GM18507 (cell line): ENCODE measurements around the gene ST7L.
"Not testable (repeated sequence)": the region's sequence is repeated elsewhere in the genome, so short reads cannot be mapped to it uniquely, and the experiment has no call there.

Source experiments
- DNase-seq: peaks from one replicate; pipeline ENCODE4 v3.0.0; 2011; ENCODE audit warnings: low read depth; ENCODE audit not compliant: insufficient read length; ENCODE audit errors: extremely low spot score
- FAIRE-seq: peaks from 2 replicates; lab custom pipeline; 2011; peaks lifted over from hg19 to GRCh38; lab: Jason Lieb, UNC

Gene ST7L

DNA sequence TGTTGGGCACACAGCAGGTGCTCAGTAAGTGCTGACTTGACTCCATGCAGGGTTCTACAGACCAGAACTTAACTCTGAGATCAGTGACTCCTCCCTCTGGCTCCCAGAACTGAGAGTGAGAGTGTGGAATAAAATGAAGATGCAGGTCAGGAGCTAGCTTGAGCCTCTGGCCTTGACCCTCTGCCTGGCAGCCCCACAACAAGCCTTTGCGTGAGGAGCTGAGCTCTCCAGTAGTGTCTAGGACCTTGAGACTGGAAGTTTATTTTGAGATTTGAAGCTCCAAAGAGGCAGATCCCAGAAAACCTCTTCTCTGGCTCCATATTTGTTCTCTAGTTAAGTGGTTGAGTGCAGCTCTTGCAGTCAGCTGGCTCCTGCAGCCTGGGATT lies 113.5 kb downstream of the ST7L start:
- FAIRE-seq (no peak), DNase-seq (no peak)

DNA sequence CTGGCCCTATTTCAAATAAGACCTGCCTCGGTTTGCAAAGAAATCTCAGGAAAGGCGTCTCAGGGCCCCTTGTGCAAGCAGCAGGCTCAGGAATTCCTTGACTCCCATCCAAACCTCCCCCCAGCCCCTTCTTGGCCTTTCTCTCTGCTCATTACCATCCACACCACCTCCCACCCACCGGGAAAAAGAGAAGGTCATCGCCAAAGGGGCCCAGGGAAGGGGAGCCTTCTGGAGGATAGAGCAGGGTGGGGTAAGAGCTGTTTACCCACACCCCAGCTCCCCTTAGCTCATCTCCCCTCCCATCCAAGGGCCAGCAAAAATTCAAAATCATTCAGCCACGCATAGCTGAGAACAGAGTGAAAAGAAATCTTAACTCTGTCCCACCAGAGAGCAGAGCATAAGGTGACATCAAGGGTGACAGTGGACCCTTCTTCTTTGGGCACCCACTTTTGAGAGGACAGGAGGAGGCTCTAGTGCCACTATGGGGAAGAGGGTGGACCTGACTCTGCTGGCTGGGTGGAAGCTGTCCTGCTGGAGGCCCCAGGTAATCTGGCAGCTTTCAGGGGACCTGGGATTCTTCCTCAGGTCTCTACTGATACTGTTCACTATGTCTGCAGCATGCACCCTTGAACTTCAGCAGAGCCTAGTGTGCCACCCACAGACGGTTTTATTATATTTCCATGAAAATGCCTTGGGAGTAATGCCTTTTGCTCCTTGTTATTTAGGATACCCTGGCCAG lies 114.1 kb downstream of the ST7L start:
- DNase-seq (no peak), FAIRE-seq (no peak)

DNA sequence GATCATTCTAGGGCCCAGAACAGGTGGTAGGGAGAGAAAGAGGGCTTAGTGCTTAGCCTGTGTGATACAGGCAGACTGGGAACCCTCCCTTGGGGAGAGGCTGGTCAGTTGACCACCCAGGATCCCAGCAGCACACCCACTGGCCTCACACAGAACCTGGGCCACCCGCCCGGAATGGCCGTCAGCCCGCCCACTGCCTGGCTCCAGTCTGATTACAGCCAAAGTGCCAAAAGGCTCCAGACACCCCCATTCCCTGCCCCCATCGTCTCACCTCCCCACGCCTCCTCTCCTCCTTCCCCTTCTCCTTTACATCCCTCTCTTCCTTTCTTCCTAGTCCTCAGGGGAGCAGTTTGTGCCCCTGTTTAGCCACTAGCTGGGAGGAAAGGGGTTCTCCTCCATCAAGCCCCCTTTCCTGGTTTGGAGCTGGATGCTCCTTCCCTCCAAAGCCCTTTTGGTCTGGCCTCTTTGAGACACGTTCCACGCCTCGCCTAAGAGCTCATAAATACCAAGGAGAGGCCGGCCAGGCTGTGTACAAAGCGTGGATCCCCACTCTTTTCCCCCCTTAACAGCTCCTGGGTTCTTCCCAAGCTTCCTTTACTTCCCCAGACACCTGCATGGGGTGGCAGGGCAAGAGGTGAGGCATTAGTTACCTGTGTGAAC lies 114.8 kb downstream of the ST7L start:
- FAIRE-seq (no peak), DNase-seq (no peak)

DNA sequence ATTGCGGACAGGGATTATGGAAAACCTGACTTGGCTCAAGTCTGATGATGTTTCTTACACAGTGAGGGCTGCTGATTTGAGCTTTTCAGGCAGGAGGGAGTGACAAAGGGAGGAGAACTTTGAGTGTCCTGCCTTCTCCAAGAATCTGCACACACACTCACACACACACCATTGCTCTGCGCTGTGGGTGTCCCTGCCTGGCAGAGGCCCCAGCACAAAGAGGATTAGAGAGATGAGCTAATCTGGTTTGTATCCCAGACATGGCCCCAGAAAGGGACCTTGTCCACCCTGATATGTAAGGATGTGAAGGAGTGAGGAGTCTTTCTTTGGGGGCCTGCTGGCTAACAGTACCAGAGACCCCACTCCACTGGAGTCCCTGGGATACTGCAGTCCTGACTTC lies 116.1 kb downstream of the ST7L start:
- FAIRE-seq (no peak), DNase-seq (no peak)

DNA sequence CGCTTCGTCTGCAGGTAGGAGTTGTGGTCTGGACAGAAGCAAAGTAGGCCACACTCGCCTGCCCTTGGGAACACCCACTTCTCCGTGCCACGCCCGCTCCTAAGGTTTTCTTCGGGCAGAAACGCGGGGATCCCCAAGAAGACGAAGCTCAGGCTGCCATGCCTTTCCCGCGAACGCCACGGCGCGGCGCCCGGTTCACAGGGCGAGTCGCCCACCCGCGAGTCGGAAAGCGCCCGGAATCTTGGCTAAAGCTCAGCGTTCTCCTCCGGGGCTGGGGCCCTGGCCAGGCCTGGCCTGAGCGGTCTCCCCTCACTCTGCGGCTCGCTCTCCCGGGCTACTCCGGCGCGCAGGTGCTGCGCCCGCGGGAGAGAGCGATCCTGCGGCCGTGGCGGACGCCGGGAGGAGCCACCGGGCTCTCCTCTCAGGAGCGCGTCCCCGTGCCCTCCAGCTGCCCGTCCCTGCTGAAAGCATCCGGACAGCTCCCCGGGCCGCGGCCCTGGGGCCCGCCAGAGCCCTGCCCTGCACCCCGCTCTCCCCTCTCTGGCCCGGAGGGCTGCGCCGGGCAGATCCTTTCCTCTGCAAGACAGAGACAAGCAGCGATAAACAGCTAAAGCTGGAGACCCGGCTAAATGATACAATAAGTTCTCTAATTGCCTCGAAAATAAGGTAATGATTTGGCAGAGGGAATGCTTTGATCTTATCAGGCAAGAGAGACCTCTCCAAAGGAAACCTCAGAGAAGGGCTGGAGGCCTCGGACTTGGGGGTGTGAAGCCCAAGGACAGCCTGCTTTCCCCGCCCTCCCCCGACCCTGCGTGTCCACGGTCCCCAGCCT lies 116.9 kb downstream of the ST7L start:
- no peak for FAIRE-seq
- no peak for DNase-seq

DNA sequence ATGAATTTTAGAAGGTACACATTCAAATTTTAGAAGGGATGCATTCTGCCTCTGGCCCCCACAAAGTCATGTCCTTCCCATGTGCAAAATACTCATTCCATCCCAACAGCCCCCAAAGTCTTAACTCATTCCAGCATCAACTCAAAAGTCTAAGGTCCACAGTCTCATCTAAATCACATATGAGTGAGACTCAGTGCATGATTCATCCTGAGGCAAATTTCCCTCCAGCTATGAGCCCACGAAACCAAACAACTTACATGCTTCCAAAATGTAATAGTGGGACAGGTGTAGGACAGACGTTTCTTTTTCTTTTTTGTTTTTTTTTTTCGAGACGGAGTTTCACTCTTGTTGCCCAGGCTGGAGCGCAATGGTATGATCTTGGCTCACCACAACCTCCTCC lies 122.7 kb downstream of the ST7L start:
- no peak for FAIRE-seq
- no peak for DNase-seq

DNA sequence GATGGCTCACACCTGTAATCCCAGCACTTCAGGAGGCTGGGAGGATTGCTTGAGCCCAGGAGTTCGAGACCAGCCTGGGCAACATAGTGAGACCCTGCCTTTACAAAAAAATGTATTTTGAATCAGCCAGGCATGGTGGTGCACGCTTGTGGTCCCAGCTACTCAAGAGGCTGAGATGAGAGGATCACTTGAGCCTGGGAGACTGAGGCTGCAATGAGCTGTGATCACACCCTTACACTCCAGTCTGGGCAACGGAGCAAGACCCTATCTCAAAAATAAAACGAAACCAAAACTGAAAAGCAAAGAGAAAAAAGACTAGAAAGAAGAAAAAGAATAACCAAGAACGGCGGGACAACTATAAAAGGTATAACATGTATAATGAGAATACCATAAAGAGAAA lies 125.6 kb downstream of the ST7L start:
- DNase-seq (no peak), FAIRE-seq (no peak)

DNA sequence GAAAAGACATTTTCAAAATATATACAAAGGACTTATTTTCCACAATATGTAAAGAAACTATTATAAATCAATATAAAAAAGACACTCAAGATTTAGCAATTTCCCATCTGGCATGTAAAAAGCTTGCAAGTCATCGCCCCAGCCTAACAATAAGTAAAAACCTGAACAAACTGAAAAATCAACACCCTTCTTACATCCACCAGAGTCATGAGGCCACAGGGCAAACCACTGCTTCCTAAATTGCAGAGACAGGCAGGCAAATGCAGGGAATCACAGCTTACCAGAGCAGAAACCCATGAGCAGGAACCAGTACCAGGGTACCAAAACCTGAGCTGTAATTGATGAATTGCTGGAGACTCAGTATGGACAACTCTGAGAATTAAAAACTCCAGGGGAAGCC lies 126.9 kb downstream of the ST7L start:
- DNase-seq (no peak), FAIRE-seq (no peak)

DNA sequence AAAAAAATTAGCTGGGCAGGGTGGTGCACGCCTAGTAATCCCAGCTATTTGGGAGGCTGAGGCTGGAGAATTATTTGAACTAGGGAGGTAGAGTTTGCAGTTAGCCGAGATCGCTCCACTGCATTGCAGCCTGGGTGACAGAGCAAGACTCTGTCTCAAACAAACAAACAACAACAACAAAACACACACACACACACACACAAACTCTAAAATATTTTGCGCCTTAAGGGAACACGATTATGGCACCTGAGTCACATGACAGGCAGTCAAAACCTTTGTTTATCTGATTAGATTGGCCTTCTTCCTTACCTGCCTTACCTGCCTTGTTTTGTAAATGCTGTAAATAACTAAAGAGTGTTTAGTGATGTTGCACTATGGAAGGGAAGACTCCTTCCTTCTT lies 130.8 kb downstream of the ST7L start:
- DNase-seq: no peak
- FAIRE-seq: no peak

DNA sequence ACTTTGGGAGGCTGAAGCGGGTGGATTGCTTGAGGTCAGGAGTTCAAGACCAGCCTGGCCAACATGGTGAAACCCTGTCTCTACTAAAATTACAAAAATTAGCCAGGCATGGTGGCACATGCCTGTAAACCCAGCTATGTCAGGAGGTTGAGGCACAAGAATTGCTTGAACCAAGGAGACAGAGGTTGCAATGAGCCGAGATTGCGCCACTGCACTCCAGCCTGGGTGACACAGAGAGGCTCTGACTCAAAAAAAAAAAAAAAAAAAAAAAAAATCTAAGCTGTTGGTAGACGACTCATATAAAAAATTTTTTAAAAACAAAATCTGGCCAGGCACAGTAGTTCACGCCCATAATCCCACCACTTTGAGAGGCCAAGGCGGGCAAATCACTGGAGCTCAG lies 131.3 kb downstream of the ST7L start:
- not testable (repeated sequence) for DNase-seq, FAIRE-seq

DNA sequence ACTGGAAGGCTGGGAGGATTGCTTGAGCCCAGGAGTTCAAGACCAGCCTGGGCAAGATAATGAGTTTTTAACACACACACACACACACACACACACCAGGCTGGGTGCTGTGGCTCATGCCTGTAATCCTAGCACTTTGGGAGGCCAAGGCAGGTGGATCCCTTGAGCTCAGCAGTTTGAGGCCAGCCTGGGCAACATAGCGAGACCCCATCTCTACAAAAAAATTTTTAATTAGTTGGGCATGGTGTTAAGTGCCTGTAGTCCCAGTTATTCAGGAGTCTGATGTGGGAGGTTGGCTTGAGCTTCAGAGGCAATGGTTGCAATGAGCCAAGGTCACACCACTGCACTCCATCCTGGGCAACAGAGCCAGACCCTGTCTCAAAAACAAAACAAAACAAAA lies 132.9 kb downstream of the ST7L start:
- not testable (repeated sequence) for DNase-seq, FAIRE-seq

DNA sequence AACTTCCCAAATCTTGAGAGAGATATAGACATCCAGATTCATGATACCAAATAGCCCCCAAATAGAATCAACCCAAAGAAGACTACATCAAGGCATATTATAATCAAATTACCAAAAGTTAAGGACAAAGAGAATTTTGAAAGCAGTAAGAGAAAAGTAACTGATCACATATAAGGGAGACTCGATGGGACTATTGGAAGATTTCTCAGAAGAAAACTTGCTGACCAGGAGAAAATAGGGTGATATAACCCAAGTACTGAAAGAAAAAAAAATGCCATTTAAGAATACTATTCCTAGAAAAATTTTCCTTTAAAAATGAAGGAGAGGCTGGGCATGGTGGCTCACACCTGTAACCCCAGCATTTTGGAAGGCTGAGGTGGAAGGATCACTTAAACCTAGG lies 140.6 kb downstream of the ST7L start:
- FAIRE-seq (no peak), DNase-seq (no peak)

DNA sequence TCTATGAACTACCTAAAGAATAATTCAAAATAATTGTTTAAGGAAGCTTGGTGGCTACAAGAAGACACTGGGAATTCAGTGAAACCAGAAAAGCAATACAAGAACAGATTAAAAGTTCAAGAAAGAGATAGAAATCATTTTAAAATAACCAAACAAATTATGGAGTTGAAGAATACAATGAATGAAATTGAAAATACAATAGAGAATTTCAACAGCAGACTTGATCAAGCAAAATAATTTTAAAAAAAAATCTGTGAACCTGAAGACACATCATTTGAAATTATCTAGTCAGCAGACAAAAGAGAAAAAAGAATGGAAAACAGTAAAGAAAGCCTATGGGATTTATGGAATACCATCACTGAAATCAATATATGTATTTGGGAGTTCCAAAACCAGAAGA lies 141.4 kb downstream of the ST7L start:
- no peak for FAIRE-seq
- no peak for DNase-seq
